HG03045 (cell line): ENCODE measurements around the gene SLC22A31.
"Not testable (repeated sequence)": the region's sequence is repeated elsewhere in the genome, so short reads cannot be mapped to it uniquely, and the experiment has no call there.

ENCODE experiments used
- ATAC-seq: cut with Tn5 transposase; IDR thresholded peaks from one replicate; pipeline ENCODE4 v1.9.1; 2021; ENCODE audit warnings: mild to moderate bottlenecking, moderate library complexity; ENCODE audit not compliant: unreplicated experiment

The SLC22A31 gene

GRCh38 chr16:89193576-89194293, 6.6 kb downstream of the SLC22A31 start:
- ATAC-seq = no peak

- ATAC-seq = no peak
Measured at GRCh38 chr16:89192956-89193575, 7.3 kb downstream of the SLC22A31 start.

DNA sequence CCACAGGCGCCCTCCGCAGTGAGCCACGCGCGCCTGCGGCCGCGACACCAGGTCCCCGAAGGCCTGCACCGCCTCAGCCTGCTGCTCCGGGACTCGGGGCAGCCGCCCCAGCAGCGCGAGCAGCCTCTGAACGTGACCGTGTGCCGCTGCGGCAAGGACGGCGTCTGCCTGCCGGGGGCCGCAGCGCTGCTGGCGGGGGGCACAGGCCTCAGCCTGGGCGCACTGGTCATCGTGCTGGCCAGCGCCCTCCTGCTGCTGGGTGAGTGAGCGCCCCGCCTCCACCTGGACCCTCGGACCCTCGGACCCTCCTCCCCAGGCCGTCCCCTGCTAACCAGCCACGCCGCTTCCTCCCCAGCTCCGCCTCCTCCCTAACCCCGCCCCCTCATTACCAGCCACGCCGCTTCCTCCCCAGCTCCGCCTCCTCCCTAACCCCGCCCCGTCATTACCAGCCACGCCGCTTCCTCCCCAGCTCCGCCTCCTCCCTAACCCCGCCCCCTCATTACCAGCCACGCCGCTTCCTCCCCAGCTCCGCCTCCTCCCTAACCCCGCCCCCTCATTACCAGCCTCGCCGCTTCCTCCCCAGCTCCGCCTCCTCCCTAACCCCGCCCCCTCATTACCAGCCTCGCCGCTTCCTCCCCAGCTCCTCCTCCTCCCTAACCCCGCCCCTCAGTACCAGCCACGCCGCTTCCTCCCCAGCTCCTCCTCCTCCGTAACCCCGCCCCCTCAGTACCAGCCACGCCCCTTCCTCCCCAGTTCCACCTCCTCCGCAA, 8.0 kb downstream of the SLC22A31 start:
- ATAC-seq = not testable (repeated sequence)

- no peak for ATAC-seq
Measured at GRCh38 chr16:89191901-89192185, 8.5 kb downstream of the SLC22A31 start.

DNA sequence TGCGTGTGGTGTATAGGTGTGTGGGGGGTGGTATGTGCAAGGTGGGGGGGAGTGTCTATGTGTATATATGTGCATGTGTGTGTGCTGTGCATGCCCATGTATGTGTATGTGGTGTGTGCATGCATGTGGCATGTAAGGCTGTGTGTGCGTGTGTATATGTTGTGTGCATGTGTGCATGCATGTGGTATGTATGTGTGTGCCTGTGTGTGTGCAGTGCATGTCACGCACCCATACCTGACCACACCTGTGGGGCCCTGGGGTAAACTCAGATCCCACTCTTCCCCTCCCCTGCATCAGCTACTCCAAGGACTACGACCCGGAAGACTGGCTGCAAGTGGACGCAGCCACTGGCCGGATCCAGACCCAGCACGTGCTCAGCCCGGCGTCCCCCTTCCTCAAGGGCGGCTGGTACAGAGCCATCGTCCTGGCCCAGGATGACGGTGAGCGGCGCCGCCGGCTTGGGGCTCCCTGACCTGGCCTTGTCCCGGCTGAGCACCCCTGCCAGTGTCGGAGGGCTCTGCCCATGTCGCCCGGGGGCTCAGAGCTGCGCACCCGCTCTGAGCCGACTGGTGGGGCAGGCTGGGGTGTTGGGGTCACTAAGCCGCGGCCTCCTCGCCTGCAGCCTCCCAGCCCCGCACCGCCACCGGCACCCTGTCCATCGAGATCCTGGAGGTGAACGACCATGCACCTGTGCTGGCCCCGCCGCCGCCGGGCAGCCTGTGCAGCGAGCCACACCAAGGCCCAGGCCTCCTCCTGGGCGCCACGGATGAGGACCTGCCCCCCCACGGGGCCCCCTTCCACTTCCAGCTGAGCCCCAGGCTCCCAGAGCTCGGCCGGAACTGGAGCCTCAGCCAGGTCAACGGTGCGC, 9.1 kb downstream of the SLC22A31 start:
- ATAC-seq = no peak

DNA sequence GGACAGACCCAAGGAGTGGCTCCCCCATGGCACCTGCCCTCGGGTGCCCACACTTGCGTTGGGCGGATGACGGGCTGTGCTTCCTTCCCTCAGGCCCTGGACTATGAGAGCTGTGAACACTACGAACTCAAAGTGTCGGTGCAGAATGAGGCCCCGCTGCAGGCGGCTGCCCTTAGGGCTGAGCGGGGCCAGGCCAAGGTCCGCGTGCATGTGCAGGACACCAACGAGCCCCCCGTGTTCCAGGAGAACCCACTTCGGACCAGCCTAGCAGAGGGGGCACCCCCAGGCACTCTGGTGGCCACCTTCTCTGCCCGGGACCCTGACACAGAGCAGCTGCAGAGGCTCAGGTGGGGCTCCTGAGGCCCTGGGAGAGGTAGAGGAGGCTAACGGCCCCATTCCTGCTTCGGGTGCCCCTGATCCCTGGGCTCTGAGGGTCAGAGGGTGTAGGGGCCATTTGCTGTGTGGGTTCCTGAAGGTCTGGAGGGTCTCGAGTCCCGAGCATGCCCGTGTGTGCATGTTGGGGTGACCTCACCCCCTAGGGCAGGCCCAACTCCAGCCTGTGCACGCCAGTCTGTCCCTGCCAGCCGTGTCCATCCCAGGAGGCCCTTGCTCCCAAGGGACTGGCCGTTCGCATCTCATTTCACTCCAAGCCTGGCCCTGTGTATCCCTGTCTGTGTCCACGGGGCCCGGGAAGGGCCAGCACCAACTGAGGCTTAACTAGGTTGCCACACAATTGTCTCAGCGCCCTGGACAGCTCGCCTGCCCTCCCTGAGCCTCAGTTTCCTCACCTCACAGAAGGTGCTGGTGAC, 10.0 kb downstream of the SLC22A31 start:
- no peak for ATAC-seq

DNA sequence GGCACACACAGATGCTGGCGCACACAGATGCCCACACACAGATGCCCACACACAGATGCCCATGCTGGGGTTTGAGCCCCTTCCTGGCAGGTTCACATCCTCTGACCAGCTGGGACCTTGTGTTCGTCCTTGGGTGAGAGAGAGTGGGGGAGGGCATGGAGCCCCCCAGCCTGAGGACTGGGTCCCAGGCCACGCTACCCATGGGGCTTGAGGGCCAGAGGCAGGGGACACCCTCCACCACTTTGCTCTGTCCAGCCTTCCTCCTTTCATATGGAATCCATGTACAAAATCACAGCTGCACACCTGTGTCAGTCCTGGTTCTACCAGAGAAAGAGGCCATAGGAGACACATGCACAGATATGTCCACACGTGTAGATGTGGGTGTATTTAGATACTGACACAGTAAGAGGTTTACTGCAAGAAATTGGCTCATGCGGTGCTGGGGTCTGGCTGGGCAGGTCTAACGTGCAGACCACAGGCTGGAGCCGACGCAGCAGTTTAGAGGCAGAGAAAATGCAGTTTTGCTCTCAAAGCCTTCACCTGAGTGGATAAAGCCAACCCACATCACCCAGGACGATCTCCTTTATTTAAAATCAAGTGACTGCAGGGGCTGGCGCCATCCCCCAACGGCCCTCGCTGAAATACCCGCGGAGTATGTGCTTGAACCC, 10.8 kb downstream of the SLC22A31 start:
- ATAC-seq = no peak

DNA sequence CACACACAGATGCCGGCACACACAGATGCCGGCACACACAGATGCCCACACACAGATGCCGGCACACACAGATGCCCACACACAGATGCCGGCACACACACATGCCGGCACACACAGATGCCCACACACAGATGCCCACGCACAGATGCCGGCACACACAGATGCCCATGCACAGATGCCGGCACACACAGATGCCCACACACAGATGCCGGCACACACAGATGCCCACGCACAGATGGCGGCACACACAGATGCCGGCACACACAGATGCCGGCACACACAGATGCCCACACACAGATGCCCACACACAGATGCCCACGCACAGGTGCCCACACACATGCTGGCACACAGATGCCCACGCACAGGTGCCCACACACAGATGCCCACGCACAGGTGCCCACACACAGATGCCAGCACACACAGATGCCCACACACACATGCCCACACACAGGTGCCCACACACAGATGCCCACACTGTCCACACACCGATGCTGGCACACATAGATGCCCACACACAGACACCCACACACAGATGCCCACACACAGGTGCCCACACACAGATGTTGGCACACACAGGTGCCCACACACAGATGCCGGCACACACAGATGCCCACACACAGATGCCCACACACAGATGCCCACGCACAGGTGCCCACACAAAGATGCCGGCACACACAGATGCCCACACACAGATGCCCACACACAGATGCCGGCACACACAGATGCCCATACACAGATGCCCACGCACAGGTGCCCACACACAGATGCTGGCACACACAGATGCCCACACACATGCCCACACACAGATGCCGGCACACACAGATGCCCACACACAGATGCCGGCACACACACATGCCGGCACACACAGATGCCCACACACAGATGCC, 11.6 kb downstream of the SLC22A31 start:
- ATAC-seq = not testable (repeated sequence)

DNA sequence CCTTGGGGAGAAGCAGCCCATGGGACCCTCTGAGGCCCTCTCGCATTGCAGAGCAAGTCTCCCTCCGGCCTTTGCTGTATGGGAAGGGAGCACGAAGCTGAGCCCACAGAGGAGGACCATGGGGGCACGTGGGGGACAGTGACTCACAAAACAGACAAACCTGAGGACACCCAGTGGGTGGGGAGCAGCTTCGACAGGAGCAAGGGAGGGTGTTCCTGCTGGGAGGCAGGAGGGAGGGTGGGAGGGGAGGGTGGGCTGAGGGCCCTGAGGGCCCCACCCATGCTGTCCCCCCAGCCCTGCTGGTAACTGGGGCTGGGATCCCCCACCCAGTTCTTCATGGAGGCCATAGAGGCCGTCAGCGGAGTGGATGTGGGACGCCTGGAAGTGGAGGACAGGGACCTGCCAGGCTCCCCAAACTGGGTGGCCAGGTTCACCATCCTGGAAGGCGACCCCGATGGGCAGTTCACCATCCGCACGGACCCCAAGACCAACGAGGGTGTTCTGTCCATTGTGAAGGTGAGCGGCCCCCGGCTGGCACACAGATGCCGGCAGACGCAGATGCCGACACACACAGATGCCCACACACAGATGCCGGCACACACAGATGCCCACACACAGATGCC, 12.5 kb downstream of the SLC22A31 start:
- no peak for ATAC-seq

- no peak for ATAC-seq
Measured at GRCh38 chr16:89187032-89187769, 13.1 kb downstream of the SLC22A31 start.

GRCh38 chr16:89186593-89187031, 13.7 kb downstream of the SLC22A31 start:
- ATAC-seq = not testable (repeated sequence)

DNA sequence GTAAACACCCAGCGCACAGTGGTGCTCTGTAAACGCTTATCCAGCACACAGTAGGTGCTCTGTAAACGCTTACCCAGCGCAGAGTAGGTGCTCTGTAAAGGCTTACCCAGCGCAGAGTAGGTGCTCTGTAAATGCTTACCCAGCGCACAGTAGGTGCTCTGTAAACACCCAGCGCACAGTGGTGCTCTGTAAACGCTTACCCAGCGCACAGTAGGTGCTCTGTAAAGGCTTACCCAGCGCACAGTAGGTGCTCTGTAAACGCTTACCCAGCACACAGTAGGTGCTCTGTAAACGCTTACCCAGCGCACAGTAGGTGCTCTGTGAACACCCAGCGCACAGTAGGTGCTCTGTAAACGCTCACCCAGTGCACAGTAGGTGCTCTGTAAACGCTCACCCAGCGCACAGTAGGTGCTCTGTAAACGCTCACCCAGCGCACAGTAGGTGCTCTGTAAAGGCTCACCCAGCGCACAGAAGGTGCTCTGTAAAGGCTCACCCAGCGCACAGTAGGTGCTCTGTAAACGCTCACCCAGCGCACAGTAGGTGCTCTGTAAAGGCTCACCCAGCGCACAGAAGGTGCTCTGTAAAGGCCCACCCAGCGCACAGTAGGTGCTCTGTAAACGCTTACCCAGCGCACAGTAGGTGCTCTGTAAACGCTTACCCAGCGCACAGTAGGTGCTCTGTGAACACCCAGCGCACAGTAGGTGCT, 14.3 kb downstream of the SLC22A31 start:
- ATAC-seq = not testable (repeated sequence)

GRCh38 chr16:89184933-89185794, 15.2 kb downstream of the SLC22A31 start:
- ATAC-seq = no peak

DNA sequence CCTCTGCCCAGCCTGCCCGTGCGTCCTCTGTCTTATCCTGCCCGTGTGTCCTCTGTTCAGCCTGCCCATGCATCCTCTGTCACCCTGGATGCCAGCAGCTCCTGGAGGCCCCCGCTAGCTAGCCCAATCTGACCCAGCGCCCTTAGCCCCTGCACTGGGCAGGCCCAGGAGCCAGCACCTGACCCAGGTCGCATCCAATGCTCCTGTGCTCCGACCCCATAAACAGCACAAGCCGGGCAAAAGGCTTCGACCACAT, 15.7 kb downstream of the SLC22A31 start:
- no peak for ATAC-seq

- no peak for ATAC-seq
Measured at GRCh38 chr16:89183975-89184676, 16.2 kb downstream of the SLC22A31 start.

DNA sequence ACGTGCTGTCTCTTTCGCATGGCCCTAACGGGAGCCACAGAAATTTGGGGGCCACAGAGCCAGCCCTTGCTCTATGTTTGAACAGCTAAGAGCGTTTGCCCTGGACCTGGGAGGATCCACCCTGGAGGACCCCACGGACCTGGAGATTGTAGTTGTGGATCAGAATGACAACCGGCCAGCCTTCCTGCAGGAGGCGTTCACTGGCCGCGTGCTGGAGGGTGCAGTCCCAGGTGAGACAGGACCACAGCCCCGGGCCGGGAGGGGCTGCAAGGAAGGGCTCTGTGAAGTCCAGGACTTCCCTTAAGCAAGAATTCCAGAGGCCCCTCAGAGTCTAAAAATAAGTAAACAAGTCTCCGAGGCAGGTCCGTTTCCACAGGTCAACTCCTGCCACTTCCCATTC, 16.9 kb downstream of the SLC22A31 start:
- ATAC-seq = no peak
